Measurements from ENCODE around the gene BTBD19. TPM values are rescaled to one million over a fixed set of nuclear protein-coding genes. Genes with fewer than 3 reads are reported as not detected.

BTBD19 gene
- total RNA-seq, 2 donors from 2014 or later = 5.7 to 9.9 TPM

- DNase-seq = peak in 3 of 4 donors; percentile 30 to 48 (median 31)
- 8 to 12% methylated on average over 10 to 36 of the region's 36 CpGs for WGBS, 2 donors
- H3K36me3 ChIP-seq (replicated peaks in 1 of 2; ENCODE audit: insufficient read depth in 1 of 2, low read depth in 2 of 2) = peaks cover 6 to 17% of the 10 kb centered on the region in 2 donors
- intact Hi-C loops (cut with DNase I) = no loop called here
- no peaks in the 10 kb centered on the region for H3K9me3 ChIP-seq
- peak overlapping the region; percentile 50 to 99 for H3K4me3 ChIP-seq
- TF ChIP-seq CTCF (IDR thresholded peaks at IDR 0.05) = no peak
- TF ChIP-seq POLR2A (IDR thresholded peaks at IDR 0.05) = no peak
- peaks cover 31% of the 10 kb centered on the region for H3K4me1 ChIP-seq
- no peaks in the 10 kb centered on the region for H3K27me3 ChIP-seq
- peak overlapping the region; percentile 83 to 97 (median 92) for H3K27ac ChIP-seq
- ATAC-seq = peak; percentile 7
Measured at GRCh38 chr1:44775930-44776729, 32.2 kb upstream of the BTBD19 start.

GRCh38 chr1:44776730-44777068 lies 31.6 kb upstream of the BTBD19 start:
- H3K36me3 ChIP-seq (replicated peaks in 1 of 2; ENCODE audit: insufficient read depth in 1 of 2, low read depth in 2 of 2) = peaks cover 6 to 20% of the 10 kb centered on the region in 2 donors
- peak overlapping the region in 3 of 4 donors; percentile 92 to 97 (median 93) for H3K27ac ChIP-seq
- ATAC-seq (no peak), DNase-seq (no peak)
- peak overlapping the region; percentile 50 to 99 for H3K4me3 ChIP-seq
- H3K9me3 ChIP-seq = no peaks in the 10 kb centered on the region
- H3K4me1 ChIP-seq = peaks cover 31% of the 10 kb centered on the region
- WGBS, 2 donors = 56 to 58% methylated on average over 12 of the region's 12 CpGs
- H3K27me3 ChIP-seq = no peaks in the 10 kb centered on the region
- no peak for TF ChIP-seq POLR2A (IDR thresholded peaks at IDR 0.05)
- TF ChIP-seq CTCF (IDR thresholded peaks at IDR 0.05) = no peak
- intact Hi-C loops (cut with DNase I) = no loop called here

GRCh38 chr1:44777547-44777946 lies 30.8 kb upstream of the BTBD19 start:
- Histone ChIP-seq H3K36me3 (replicated peaks in 1 of 2; ENCODE audit: insufficient read depth in 1 of 2, low read depth in 2 of 2) (peaks cover 6 to 20% of the 10 kb centered on the region in 2 donors), H3K27me3 (no peaks in the 10 kb centered on the region), H3K27ac (no peak overlapping the region), H3K9me3 (no peaks in the 10 kb centered on the region), H3K4me1 (peaks cover 31% of the 10 kb centered on the region), H3K4me3 (no peak overlapping the region)
- no peak for TF ChIP-seq POLR2A (IDR thresholded peaks at IDR 0.05)
- no peak for TF ChIP-seq CTCF (IDR thresholded peaks at IDR 0.05)
- DNase-seq (no peak), ATAC-seq (no peak)
- intact Hi-C loops (cut with DNase I) = no loop called here
- 46 to 63% methylated on average over 2 to 14 of the region's 14 CpGs for WGBS, 2 donors

GRCh38 chr1:44777969-44778635 lies 30.2 kb upstream of the BTBD19 start:
- Histone ChIP-seq H3K4me1 (peaks cover 31% of the 10 kb centered on the region), H3K36me3 (replicated peaks in 1 of 2; ENCODE audit: insufficient read depth in 1 of 2, low read depth in 2 of 2) (peaks cover 6 to 20% of the 10 kb centered on the region in 2 donors), H3K27ac (no peak overlapping the region), H3K4me3 (no peak overlapping the region), H3K9me3 (no peaks in the 10 kb centered on the region), H3K27me3 (no peaks in the 10 kb centered on the region)
- intact Hi-C loops (cut with DNase I) = no loop called here
- 65 to 70% methylated on average over 13 of the region's 13 CpGs for WGBS, 2 donors
- DNase-seq (no peak), ATAC-seq (no peak)
- no peak for TF ChIP-seq CTCF (IDR thresholded peaks at IDR 0.05)
- TF ChIP-seq POLR2A (IDR thresholded peaks at IDR 0.05) = no peak

Measured in body of pancreas (tissue), 4 donors.